Gastroesophageal sphincter (tissue), 4 donors: ENCODE measurements around the gene KCNG1. TPM values are rescaled to one million over a fixed set of nuclear protein-coding genes. Genes with fewer than 3 reads are reported as not detected.

Experiments used
- ATAC-seq: fragments of 150-250 bp; one replicate; pipeline ENCODE4 v1.9.1; 2016; ENCODE audit warnings: mild to moderate bottlenecking, moderate library complexity
- H3K27ac ChIP-seq, 4 donors: fragments of 200-600 bp; sonication (generic) in 3 of 4; 1 replicate in 3 of 4; 2 replicates in 1 of 4; pipeline ENCODE4 v1.5.1; 2016 to 2019
- H3K27me3 ChIP-seq: fragments of 200-600 bp; sonication (generic); one replicate; pipeline ENCODE4 v1.5.1; 2019
- H3K36me3 ChIP-seq, 2 donors: fragments of 200-600 bp; sonication (generic); one replicate each; pipeline ENCODE4 v1.5.1; 2019; ENCODE audit warnings: control low read depth in 1 of 2
- H3K4me1 ChIP-seq, 3 donors: fragments of 200-600 bp; sonication (generic); 1 replicate in 2 of 3; 2 replicates in 1 of 3; pipeline ENCODE4 v1.5.1; 2016 to 2019; ENCODE audit warnings: control low read depth in 2 of 3
- H3K4me3 ChIP-seq, 2 donors: fragments of 200-600 bp; sonication (generic); one replicate each; pipeline ENCODE4 v1.5.1; 2019; ENCODE audit warnings: mild to moderate bottlenecking in 1 of 2, moderate library complexity in 1 of 2
- H3K9me3 ChIP-seq, 3 donors: fragments of 200-600 bp; sonication (generic); one replicate each; pipeline ENCODE4 v1.5.1; 2017 to 2019; ENCODE audit warnings: control low read depth in 2 of 3
- EP300 ChIP-seq: sonication (generic); formaldehyde crosslinking; IDR thresholded peaks from one replicate; pipeline ENCODE4 v1.6.1; 2017; ENCODE audit warnings: antibody characterized with exemption, mild to moderate bottlenecking
- POLR2A ChIP-seq, 2 donors: fragments of 450-650 bp; IDR thresholded peaks; one replicate each; pipeline ENCODE4 v1.6.1; 2017; ENCODE audit warnings: antibody characterized with exemption in 2 of 2, mild to moderate bottlenecking in 2 of 2, moderate library complexity in 1 of 2
- POLR2AphosphoS5 ChIP-seq: sonication (generic); formaldehyde crosslinking; IDR thresholded peaks from one replicate; pipeline ENCODE4 v1.6.1; 2017; ENCODE audit warnings: antibody characterized with exemption
- WGBS, 2 donors: methylation state at CpG; one replicate each; pipeline ENCODE4 v1.1.5; 2018; ENCODE audit warnings: low coverage in 1 of 2; 5-methylcytosine and 5-hydroxymethylcytosine counted together
- total RNA-seq, 4 donors: library from RNA; depleted of rRNA; stranded (reverse); fragments of >200 nt; gene quantifications; one replicate each; pipeline ENCODE4 v1.1.0, GENCODE V29; 2016
- TF ChIP-seq, protein P1 (sequence below), 4 experiments: fragments of 200-600 bp in 2 of 4; fragments of 450-650 bp in 2 of 4; sonication (generic) in 1 of 4; IDR thresholded peaks; one replicate each; pipeline ENCODE4 v1.5.1; 2017 to 2019; ENCODE audit warnings: antibody characterized with exemption in 4 of 4, mild to moderate bottlenecking in 2 of 4, moderate library complexity in 2 of 4

KCNG1 gene
- total RNA-seq, 4 donors from 2014 or later = 0.35 to 0.46 (median 0.40) TPM; not detected in 1

DNA sequence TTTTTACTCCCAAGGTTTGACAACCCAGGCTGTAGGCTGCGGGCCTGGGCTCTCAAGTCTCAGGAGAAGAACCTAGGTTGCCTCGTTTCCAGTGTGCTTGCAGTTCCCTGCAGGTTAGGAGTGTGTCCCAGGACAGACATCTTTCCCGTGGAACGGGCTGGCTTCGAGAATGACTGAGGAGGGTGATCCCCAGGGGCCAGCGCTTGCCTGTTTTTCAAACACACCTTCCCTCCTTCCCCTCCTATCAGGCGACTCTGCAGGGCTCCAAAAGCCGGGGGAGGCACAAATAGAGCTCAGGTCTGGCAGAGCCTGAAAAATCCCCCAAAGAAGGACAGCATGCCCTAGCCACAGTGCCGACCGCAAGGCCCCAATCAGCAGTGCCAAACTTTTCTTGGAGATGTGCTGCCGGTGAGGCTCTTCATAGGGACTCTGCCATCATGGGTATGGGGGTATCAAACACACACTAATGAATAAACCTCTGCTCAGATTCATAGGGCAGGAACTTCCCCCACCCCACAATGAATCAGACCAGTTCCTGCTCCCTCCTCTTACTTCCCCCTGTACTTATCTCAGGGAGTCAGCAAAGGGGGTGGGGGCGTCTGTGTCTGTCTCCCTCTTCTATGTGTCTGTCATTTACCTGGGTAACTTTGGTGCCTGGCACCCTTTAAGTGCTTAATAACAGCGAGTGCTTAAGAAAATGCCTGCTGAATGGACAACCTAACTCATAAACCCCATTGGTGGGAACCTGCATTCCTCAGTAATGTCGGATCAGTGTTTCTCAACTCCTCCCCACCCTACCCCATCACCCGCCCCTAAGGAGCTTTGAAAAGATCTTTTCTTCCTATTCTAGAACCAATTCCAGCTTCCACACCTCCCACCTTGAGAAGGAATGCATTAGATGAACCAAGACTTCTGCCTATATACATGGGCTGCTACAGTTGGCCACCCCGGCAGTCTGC is 1.6 kb downstream of the KCNG1 start:
- 37 to 48% methylated on average over 3 to 5 of the region's 16 CpGs for WGBS, 2 donors
- no peaks in the 10 kb centered on the region for H3K36me3 ChIP-seq
- no peak for TF ChIP-seq POLR2A (IDR thresholded peaks at IDR 0.05)
- TF ChIP-seq EP300 = no peak
- TF ChIP-seq POLR2AphosphoS5 = no peak
- TF ChIP-seq, protein P1, sequence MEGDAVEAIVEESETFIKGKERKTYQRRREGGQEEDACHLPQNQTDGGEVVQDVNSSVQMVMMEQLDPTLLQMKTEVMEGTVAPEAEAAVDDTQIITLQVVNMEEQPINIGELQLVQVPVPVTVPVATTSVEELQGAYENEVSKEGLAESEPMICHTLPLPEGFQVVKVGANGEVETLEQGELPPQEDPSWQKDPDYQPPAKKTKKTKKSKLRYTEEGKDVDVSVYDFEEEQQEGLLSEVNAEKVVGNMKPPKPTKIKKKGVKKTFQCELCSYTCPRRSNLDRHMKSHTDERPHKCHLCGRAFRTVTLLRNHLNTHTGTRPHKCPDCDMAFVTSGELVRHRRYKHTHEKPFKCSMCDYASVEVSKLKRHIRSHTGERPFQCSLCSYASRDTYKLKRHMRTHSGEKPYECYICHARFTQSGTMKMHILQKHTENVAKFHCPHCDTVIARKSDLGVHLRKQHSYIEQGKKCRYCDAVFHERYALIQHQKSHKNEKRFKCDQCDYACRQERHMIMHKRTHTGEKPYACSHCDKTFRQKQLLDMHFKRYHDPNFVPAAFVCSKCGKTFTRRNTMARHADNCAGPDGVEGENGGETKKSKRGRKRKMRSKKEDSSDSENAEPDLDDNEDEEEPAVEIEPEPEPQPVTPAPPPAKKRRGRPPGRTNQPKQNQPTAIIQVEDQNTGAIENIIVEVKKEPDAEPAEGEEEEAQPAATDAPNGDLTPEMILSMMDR (IDR thresholded peaks at IDR 0.05) = no peak
- peaks cover 0 to 19% (median 11%) of the 10 kb centered on the region in 3 donors for H3K4me1 ChIP-seq
- H3K27me3 ChIP-seq = peaks cover 65% of the 10 kb centered on the region
- no peak for ATAC-seq
- H3K27ac ChIP-seq = no peak overlapping the region
- H3K9me3 ChIP-seq = no peaks in the 10 kb centered on the region
- H3K4me3 ChIP-seq = no peak overlapping the region

DNA sequence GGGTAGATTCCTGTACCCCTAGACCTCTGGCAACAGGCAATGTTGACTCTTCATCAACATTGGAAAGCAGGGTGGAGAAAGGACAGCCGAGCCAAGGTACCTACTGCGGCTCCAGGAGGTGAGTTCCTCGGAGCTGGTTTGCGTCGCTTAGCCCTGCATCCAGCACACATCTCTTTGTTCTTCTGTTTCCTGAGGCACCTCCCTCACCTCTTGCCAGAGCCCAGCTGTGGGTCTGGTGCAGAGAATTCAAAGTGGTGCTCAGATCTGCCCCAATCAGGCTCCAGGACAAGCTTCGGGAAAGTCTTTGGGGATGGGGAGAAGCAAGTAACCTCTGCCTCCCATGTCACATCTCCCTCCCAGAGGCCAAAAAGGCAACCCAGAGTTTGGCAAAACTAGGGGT is 2.2 kb downstream of the KCNG1 start:
- Histone ChIP-seq H3K4me1 (peaks cover 0 to 19% (median 11%) of the 10 kb centered on the region in 3 donors), H3K4me3 (no peak overlapping the region), H3K27me3 (peaks cover 59% of the 10 kb centered on the region), H3K36me3 (no peaks in the 10 kb centered on the region), H3K27ac (no peak overlapping the region), H3K9me3 (no peaks in the 10 kb centered on the region)
- no peak for ATAC-seq
- TF ChIP-seq EP300 (no peak), POLR2AphosphoS5 (no peak), POLR2A (IDR thresholded peaks at IDR 0.05) (no peak)
- TF ChIP-seq, protein P1 (IDR thresholded peaks at IDR 0.05) = no peak
- no CpG with 5 or more reads among the region's 6 CpGs for WGBS, 2 donors

DNA sequence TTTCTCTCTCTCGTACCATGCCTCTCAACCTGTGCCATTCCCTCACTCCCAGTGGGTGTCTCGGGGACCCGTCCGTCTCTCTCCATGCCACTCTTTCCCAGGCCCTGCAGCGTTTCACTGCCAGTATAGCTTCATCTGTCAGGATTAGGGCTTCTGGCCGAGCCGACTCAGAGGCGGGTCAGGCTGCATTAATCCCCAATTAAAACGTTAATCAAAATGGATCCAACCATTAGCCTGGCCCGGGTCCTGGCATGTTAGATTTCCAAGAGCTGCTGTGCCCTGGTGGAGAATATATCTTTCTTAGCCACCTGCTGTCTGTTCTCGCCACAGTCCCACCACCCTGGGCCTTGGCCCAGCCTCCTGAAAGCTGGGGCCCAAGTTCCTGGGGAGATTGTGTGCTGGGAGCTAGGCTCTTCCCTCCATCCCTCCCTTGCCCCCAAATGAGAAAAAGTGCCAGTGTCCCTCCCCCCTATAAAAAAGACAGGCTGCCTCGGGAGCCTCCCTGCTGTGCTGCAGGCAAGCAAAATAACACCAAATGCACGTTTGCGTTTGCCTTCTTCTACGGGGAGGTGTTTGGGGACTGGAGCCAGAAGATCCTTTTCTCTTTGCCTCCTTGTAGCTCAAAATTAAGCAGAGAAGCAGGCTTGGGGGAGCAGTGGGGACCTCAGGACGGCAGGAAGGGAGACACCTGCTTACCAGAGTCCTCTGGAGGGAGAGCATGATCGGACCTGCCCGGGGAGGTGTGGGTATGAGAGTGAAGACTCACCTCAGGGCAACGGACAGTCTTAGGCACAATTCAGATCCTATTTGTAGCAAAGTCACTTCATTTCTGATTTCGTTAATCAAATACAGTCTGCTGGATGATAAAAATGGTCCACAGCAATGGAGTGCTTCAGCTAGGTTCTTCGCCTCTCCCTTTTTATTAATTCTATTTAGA is 3.0 kb downstream of the KCNG1 start:
- TF ChIP-seq EP300 (no peak), POLR2AphosphoS5 (no peak), POLR2A (IDR thresholded peaks at IDR 0.05) (no peak)
- TF ChIP-seq, protein P1 (IDR thresholded peaks at IDR 0.05) = no peak
- Histone ChIP-seq H3K4me3 (no peak overlapping the region), H3K4me1 (peaks cover 0 to 19% (median 11%) of the 10 kb centered on the region in 3 donors), H3K27me3 (peaks cover 58% of the 10 kb centered on the region), H3K9me3 (no peaks in the 10 kb centered on the region), H3K27ac (no peak overlapping the region), H3K36me3 (no peaks in the 10 kb centered on the region)
- no peak for ATAC-seq
- 79 to 88% methylated on average over 8 to 15 of the region's 21 CpGs for WGBS, 2 donors

DNA sequence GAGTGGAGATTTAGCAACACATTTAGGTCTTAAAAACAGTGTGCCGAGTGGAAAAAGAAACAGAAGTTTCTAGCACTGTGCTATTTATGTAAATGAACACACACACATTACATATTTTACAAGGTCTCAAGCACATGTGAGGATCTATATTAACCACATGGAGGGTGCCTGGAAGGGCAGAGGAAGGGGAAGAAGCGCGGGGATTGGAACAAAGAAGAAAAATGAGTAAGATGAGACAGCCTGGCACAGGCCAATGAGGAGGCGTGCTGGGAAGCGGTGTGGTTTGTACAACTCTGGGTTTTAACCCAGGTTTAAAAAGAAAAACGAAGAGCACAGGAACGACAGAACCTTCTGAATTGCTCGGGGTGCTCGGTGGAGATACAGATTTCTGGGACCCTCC is 5.7 kb downstream of the KCNG1 start:
- Histone ChIP-seq H3K4me3 (no peak overlapping the region), H3K27ac (no peak overlapping the region), H3K36me3 (no peaks in the 10 kb centered on the region), H3K27me3 (peaks cover 55% of the 10 kb centered on the region), H3K9me3 (no peaks in the 10 kb centered on the region), H3K4me1 (peaks cover 0 to 2% (median 0%) of the 10 kb centered on the region in 3 donors)
- WGBS, 2 donors = 57 to 59% methylated on average over 8 to 9 of the region's 9 CpGs
- TF ChIP-seq, protein P1 (IDR thresholded peaks at IDR 0.05) = no peak
- TF ChIP-seq POLR2AphosphoS5 (no peak), POLR2A (IDR thresholded peaks at IDR 0.05) (no peak), EP300 (no peak)
- no peak for ATAC-seq
